Stimulated activated CD4-positive, alpha-beta T cell treated with anti-CD3 and anti-CD28 coated beads, Interleukin-1b, Interleukin-23, amount 100 ng/mL, for 1 hour (primary cell): Measurements from ENCODE around the gene SLC38A10.

Source experiments
- DNase-seq, 2 donors: peaks; one replicate each; pipeline ENCODE4 v3.0.0-alpha.2; 2020; ENCODE audit warnings: low read depth in 2 of 2

Gene SLC38A10

DNA sequence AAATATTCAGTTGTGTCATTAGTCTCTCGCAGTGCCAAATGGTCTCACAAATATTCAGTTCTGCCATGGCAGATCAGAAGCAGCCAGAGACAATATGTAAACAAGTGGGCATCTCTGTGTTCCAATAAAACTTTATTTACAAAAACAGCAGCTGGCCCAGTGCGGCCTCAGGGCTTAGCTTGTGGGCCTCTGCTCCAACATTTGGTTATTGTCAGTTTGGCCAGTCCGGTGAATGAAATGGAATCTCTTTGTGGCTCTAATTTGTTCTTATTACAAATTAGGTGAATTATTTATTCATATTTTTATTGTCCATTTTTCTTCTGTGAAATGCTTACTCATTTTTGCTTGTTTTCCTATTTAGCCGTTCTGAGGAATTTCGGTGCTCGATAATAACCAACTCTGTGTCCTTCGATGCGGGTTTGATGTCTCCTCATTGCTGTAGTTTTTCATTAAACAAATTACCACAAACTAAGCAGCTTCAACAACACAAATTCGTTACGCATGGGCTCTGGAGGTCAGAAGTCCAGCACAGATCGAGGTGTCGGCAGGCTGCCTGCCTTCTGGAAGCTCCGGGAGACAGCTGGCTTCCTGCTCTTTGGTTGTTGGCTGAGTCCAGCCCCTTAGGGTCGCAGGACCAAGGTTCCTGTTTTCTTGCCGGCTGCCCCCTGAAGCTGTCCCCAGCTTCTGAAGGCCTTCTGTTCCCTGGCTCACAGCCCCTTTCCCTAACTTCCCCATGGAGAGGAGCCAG lies 4.1 kb upstream of the SLC38A10 start:
- no peak for DNase-seq

DNA sequence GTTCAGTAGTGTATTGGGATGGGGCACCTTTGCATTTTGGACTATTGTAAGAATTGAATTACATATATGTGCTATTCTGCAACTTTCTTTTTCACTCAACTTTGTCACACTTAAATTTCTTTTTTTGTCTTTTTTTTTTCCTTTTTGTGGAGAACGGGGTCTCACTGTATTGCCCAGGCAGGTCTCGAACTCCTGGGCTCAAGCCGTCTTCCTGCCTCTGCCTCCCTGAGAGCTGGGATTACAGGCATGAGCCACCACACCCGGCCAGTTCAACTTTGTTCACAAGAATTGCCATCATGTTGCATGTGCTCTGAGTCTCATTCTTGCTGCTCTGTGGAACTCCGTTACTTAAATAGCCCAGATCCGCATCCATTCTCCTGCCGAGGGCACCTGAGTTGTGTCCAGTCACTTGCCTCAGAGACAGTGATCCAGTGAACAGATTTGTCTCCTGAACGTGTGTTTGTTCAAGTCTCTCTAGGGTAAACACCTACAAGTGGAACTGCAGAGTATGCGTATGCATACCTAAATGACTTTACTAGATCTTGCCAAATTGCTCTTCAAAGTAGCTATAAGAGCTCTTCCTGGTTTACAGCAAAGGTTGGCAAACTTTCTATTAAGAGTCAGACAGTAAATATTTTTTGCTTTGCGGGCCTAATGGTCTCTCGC lies 3.4 kb upstream of the SLC38A10 start:
- DNase-seq = no peak

- peak in 1 of 2 donors; percentile 15 for DNase-seq
Measured at GRCh38 chr17:81295676-81296381, 722 bp upstream of the SLC38A10 start.

GRCh38 chr17:81294512-81295030 lies 536 bp downstream of the SLC38A10 start:
- DNase-seq = no peak

- DNase-seq = no peak
Measured at GRCh38 chr17:81292450-81292849, 2.7 kb downstream of the SLC38A10 start.

DNA sequence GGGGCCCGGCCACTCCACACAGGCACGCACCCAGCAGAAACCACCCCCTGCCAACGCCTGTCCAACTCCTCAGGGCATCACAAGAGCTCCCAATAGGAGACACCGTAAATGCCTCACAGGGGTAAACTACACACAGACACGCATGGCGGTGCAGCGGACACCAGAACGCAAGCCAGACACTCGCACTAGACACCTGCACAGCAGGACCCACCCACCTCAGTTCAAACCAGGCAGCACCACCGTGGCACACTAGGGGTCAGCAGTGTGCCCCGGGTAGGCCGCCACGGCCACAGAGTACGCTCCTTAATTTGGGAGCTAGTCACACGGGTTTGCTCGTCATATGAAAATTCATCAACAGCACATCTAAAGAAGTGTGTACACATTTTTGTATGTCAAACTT lies 3.4 kb downstream of the SLC38A10 start:
- DNase-seq = peak; percentile 34 to 64

- DNase-seq = no peak
Measured at GRCh38 chr17:81290230-81290629, 4.9 kb downstream of the SLC38A10 start.

DNA sequence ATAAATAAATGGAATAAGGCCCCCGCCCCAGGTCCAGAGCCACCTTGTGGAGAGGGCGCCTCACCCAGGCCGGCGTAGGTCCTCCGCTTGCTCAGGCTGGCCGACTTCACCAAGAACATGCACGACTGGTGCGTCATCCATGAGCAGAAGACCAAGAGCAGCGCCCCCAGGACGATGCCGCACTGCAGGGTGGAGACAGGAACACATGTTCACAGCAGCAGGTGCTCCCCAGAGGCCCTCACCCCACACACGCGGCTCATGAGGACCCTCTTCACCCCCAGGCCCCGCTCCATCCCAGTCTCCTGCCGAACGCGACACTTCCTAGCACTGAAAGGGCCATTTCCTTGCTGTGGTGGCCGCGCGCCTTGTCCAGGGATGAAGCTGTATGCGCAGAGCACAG lies 5.5 kb downstream of the SLC38A10 start:
- DNase-seq = no peak

GRCh38 chr17:81288715-81289114 lies 6.4 kb downstream of the SLC38A10 start:
- DNase-seq = no peak

GRCh38 chr17:81287741-81288430 lies 7.2 kb downstream of the SLC38A10 start:
- no peak for DNase-seq

GRCh38 chr17:81287152-81287551 lies 8.0 kb downstream of the SLC38A10 start:
- no peak for DNase-seq

GRCh38 chr17:81286491-81287145 lies 8.5 kb downstream of the SLC38A10 start:
- no peak for DNase-seq

GRCh38 chr17:81285894-81286293 lies 9.2 kb downstream of the SLC38A10 start:
- no peak for DNase-seq

DNA sequence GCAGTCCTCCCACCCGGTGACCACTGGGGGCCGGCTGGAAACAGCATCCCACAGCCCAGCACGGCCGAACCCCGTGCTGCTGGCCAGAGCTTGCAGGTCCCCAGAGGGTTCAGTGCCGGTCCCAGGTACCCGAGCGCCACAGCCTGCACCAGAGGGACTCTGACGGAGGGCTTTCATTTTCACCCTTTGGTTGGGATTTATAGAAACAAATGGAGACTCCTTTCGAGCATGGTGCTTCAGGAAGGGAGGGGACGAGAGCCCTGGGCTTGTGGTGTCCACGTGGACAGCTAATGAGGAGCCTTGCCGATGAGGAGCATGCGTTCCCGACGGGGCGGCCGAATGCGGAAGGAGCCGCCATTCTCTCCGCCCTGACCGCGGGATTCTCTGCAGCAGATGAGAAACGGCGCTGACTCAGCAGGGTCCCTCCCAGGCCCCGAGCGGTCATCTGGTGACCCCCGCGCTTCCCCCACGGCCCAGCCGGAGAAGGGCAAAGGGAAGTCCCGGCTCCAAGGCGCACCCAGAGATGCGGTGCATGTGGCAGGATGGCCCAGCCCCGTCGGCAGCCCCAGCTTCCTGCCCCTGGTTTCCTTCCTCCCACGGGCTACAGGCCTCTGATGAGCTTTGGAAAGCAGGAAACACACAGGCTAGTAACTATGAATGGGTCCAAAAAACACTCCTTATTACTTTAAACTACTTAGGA lies 9.8 kb downstream of the SLC38A10 start:
- peak in 1 of 2 donors; percentile 21 for DNase-seq

DNA sequence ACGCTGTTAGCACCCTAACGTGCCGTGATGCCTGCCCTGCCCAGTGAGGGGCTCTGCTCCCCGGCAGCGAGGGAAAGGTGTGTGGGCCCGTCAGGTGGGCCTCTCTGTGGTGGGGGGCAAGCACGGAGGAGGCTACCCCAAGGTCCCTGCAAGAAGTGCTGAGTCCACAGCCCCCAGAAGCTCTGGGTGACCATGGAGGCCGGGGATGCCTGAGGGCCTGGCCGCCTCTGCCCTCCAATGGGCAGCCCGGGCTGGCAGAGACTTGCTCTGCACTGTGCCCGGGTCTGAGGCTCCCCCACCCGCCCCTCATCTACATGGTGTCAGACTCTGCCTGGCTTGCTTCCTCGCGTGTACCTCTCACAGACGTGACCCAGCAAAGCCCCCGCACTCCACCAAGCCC lies 12.2 kb downstream of the SLC38A10 start:
- DNase-seq = no peak

GRCh38 chr17:81282141-81282540 lies 13.0 kb downstream of the SLC38A10 start:
- DNase-seq = no peak

DNA sequence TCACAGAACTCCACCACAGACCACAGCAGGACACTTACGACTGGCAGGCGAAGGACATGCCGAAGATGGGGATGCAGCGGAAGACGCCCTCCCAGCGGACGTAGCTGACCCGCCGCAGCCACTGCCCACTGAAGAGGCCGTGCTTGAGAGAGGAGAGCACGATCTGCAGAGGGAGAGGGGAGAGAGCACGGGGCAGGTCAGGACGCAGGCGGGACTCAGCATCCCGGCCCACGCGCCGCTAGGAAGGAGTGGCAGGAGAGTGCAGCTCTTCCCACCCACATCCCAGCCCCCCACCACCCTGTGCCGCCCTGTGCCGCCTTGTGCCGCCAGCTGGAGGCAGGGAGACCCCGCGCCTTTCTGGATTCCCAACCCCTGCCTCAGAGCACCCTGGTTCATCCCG lies 14.5 kb downstream of the SLC38A10 start:
- DNase-seq = no peak

DNA sequence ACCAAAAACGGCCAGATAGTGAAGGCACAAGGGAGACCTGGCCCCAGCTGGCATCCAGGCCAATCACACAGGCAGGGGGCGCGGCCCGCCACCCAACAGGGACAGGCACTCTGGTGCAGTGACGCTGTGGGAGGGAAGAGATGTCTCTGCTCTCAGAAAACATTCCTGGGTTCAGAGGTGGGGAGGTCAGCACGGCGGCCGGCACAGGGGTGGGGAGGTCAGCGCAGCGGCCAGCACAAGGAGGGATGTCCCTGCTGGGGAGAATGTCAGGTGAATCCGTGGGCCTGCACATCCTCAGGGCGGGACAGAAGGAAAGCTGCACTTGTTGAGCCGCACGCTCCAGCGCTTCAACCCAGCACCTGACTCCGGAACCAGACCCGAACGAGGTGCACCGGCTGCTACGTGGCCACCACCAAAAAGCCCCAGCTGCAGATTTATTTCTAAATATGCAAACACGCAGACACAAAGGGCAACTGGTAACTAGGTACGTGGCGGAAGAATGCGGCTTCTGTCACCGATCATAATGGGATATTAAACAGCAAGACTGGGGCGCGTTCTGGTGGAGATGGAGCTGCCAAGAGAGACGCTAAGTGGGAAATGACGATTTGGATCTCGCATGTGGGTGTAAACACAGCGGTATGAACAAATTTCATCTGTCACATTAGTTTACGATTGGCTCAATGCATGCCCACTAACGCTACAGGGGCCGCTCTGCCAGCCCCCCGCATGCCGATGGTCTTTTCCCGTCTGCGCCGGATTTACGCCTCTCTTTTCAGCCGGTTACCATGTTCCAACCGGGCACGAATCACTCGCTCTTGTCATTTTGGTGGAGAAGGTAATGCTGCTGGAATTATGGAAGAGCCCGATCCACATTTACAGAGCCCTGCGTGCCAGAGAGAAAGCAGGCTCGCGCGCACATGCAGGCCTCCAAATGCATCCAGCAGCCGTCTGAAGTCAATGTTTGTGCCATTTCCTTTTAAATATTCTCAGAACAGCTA lies 15.5 kb downstream of the SLC38A10 start:
- no peak for DNase-seq

- DNase-seq = no peak
Measured at GRCh38 chr17:81278831-81279230, 16.3 kb downstream of the SLC38A10 start.
